HuH-7.5 (cell line): ENCODE data around the gene RASA4.
"Not testable (repeated sequence)": the region's sequence is repeated elsewhere in the genome, so short reads cannot be mapped to it uniquely, and the experiment has no call there.

ENCODE experiments used
- DNase-seq: peaks from one replicate; pipeline ENCODE4 v3.0.0; 2011; ENCODE audit warnings: low spot score

RASA4 gene

DNA sequence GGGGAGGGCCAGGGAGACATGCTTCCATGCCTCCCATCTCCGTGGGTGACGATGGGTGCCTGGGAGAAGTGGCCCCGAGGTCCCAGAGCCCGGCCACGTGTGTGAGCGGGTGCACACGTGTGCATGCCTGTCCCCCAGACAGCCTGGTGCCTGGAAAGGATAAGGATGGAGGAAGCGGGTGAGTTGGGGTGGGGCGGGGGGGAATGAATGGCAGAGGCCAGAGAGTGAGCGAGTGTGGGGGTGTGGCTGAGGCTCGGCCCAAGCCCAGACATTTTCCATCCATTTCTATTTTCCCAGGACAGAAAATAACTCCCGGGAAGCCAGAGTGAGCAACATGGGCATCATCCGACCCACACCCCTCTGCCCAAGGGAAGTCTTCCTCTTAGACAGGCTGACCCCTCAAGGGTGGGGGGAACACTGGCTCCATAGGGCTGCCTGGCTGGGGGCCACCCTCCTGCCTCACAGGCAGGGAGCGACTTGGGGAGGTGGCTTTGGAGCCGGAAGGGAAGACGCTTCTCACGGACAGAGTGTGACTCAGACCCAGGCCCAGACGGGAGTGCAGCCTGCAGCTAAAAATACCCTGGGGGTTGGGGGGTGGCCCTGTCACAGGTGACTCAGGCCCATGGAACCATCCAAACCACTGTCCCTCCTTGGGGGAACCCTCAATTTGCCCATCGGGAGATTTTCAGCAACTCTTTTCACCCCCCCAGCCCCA is 12.0 kb downstream of the RASA4 start:
- not testable (repeated sequence) for DNase-seq

DNA sequence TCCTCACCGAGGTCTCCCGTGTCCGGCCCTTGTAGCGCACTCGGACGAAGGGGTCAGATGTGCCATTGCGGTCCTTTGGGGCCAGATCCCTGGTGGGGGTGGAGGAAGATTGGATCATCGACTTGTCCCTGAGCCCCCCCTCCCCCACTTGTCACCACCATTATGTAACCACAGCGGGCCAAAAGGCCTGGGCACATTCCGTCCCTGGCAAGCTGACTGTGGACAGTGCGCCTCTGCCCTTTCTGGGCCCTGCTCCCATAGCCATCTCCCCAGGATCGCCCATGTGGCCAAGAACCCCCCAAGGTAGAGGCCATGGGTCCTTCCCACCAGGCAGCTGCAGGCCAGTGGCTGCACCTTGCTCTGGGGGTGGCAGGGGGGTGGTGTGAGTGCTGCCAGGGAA is 14.2 kb downstream of the RASA4 start:
- DNase-seq: not testable (repeated sequence)

DNA sequence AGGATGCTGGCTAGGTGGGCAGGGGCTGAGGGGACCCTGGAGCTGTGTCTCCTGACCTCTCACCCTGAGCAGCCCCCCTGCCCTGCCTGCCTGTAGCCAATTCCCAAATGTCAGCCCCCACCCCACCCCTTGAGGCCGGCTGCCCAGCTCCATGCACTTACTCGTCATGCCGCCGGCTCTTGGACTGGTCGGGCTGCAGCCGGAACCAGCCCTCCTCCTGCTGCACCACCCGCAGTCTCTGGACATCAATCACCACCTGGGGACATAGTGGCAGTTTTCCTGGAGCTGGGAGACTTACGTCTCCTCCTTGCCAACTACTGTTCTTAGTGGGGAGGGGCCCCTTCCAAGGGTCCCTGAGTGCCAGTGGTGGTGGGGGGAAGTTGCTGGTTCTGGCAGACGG is 16.9 kb downstream of the RASA4 start:
- not testable (repeated sequence) for DNase-seq

GRCh38 chr7:102596036-102596435 is 20.5 kb downstream of the RASA4 start:
- not testable (repeated sequence) for DNase-seq

GRCh38 chr7:102593637-102594334 is 22.8 kb downstream of the RASA4 start:
- not testable (repeated sequence) for DNase-seq

- not testable (repeated sequence) for DNase-seq
Measured at GRCh38 chr7:102592477-102593019, 24.0 kb downstream of the RASA4 start.

- not testable (repeated sequence) for DNase-seq
Measured at GRCh38 chr7:102589857-102590256, 26.7 kb downstream of the RASA4 start.

DNA sequence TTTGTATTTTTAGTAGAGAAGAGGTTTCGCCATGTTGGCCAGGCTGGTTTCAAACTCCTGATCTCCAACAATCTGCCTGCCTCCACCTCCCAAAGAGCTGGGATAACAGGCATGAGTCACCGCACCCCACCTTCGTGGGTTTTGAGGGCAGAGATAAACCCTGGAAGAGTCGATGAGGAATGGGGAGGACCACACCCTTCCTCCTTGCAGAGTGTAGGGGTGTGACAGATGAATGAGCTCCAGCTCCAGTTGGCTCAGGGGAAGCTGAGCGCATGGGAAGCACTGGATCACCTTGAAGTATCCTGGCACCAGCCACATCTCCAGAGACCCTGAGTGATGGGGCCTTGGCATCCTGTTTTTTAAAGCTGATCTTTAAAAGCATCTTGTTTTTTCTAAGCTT is 33.1 kb downstream of the RASA4 start:
- DNase-seq: not testable (repeated sequence)

DNA sequence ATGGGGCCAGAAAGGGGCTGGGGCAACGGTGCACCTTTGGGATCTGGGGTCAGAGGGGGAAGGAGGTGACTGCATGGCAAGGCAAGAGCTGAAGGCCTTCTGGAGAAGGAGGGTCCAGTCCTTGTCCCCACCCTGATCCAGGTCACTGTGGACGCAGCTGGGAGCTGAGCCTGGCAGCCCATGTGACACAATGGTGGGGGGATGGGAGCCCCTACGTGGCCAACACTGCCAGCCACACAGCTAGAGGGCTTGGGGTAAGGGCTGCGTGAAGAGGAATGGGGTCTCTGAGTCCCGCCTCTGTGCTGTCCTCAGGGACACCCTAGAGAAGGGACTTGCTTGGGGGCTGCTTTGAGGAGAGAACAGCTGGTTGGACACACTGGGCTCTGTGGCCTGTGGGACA is 34.8 kb downstream of the RASA4 start:
- not testable (repeated sequence) for DNase-seq

DNA sequence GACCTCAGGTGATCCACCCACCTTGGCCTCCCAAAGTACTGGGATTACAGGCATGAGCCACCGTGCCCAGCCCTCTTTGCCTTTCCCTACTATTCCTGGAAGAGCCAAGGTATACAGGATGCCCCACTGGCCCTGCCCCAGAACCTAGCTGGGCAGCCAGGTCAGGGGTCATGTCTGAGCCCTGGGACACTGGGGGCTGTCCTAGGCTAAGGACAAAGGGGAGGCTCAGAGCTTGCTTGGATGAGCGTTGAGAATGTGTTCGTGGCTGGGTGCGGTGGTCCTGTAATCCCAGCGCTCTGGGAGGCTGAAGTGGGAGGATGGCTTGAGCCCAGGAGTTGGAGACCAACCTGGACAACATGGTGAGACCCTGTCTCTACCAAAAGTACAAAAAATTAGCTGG is 38.1 kb downstream of the RASA4 start:
- not testable (repeated sequence) for DNase-seq

GRCh38 chr7:102577315-102578240 is 39.0 kb downstream of the RASA4 start:
- DNase-seq: not testable (repeated sequence)

GRCh38 chr7:102576363-102576762 is 40.2 kb downstream of the RASA4 start:
- not testable (repeated sequence) for DNase-seq

DNA sequence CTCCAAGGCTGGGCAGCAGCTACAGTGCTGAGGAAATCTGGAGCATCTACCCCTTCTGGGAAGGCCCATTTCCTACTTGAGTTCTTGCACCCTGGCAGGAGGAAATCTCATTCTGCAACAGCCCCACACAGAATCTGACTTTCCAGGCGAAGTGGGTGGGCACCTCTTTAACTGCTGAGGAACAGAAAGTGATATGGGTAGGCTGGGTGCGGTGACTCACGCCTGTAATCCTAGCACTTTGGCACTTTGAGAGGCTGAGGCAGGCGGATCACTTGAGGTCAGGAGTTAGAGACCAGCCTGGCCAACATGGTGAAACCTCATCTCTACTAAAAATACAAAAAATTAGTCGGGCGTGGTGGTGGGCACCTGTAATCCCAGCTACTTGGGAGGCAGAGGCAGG is 41.9 kb downstream of the RASA4 start:
- DNase-seq: not testable (repeated sequence)

- DNase-seq: not testable (repeated sequence)
Measured at GRCh38 chr7:102572261-102573239, 44.0 kb downstream of the RASA4 start, which contains the start of gene POLR2J3. Gene POLR2J3, minus strand, starts transcription at chr7:102572583. Its CDS starts 62 bp downstream, at chr7:102572521.

- DNase-seq: not testable (repeated sequence)
Measured at GRCh38 chr7:102568620-102569019, 47.9 kb downstream of the RASA4 start.

DNA sequence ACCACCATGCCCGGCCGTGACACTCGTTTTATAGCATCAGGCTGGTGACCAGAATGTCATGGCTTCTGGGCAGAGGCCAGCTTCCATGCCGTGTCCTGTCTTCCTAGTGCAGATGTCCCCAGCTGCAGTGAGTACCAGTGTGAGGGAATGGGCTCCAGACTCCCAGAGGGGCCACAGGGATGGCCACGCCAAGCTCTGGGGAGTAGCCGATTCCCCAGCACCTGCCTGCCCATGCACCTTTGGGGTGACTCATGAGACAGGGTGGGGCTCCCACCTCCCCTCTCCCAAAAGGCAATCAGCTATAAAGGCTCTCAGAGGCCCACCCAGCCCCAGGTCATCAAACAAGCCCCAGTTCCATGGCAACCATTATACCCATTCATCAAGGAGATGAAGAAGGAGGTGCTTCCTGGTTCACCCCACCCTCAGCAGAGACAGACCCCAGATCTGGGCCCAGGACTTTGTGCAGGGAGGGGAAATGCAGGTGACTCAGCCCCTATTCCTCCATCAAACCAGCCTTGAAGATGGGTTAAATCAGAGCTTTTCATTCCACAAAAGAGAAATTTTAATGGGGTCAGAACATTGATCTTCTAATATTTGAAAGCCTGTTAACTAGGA is 65.6 kb downstream of the RASA4 start, which contains the start of gene SPDYE2:
TSS of gene SPDYE2 (plus strand) at position 419 of the 615 bp plus-strand sequence. CDS start 2,030 bp downstream, outside the sequence.
- DNase-seq: not testable (repeated sequence)

DNA sequence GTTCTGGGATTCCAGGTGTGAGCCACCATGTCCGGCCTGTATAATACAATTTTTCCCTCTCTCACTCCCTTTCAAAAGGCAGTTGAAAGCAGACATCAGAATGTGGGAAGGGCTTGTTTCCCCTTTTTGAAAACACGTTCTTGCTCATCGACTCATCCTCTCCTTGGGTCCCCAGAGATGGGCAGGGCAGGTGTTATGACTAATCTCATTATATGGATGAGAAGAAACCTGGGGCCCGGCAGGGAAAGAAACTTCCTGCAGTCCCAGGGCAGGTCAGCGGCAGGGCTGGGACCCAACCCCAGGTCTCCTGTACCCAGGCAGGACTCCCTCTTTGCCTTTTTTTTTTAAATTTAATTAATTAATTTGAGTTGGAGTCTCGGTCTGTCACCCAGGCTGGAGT is 70.2 kb downstream of the RASA4 start:
- not testable (repeated sequence) for DNase-seq

DNA sequence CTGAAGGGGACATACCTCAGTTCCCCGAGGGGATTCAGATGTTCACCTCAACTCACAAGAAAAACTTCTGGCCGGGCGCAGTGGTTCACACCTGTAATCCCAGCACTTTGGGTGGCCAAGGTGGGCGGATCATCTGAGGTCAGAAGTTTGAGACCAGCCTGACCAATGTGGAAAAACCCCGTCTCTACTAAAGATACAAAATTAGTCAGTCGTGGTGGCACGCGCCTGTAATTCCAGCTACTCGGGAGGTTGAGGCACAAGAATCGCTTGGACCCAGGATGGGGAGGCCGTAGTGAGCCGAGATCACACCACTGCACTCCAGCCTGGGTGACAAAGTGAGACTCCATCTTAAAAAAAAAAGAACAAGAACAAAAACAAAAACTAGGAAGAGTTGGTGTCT is 71.3 kb downstream of the RASA4 start:
- DNase-seq: not testable (repeated sequence)

- DNase-seq: not testable (repeated sequence)
Measured at GRCh38 chr7:102544372-102544771, 72.2 kb downstream of the RASA4 start.

DNA sequence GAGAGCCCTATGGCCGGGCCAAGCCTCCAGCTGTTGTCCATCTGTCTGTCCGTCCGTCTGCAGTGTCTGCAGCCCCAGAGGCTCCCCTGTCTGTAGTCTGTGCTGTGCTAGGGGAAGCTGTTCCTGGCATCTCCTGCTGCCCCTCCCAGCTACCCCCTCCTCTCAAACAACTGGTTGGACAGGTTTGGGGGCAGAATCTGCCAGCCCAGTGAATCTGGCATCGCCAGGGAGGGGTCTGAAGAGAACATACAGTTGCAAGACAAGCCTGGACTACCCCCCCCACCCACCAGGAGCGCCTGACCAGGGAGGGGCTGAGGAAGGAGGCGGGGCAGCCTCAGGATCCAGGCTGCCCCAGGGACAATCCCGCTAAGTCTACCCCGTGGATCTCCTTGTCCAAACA is 73.0 kb downstream of the RASA4 start, which contains the start of gene UPK3BL2:
TSS of gene UPK3BL2 (minus strand) at position 101 of the 400 bp plus-strand sequence. CDS start at position 41, 60 bp downstream.
- not testable (repeated sequence) for DNase-seq
